Neural cell (in vitro differentiated cells): ENCODE results near the gene NAGA. TPM values are rescaled to one million over a fixed set of nuclear protein-coding genes. Genes with fewer than 3 reads are reported as not detected.

Experiments
- H2AFZ ChIP-seq: fragments of 200-600, 300-800 bp; sonication (generic), shearing (Covaris generic); 2 replicates; pipeline ENCODE4 v1.6.0; 2014; ENCODE audit warnings: low read depth, mild to moderate bottlenecking, antibody characterized with exemption, low read length, moderate library complexity
- H3F3A ChIP-seq: fragments of 200-600 bp; shearing (Covaris generic); 2 replicates; pipeline ENCODE4 v1.6.1; 2016; ENCODE audit warnings: mild to moderate bottlenecking, moderate library complexity, mixed read lengths, antibody characterized with exemption, low read length; ENCODE audit not compliant: insufficient read depth, poor library complexity, severe bottlenecking
- H3K27ac ChIP-seq: fragments of 200-600, 300-800 bp; sonication (generic), shearing (Covaris generic); 2 replicates; pipeline ENCODE4 v1.5.1; 2014; ENCODE audit warnings: mild to moderate bottlenecking, low read length, moderate library complexity
- H3K27me3 ChIP-seq: fragments of 300-800, 200-600 bp; sonication (generic), shearing (Covaris generic); 2 replicates; pipeline ENCODE4 v1.6.0; 2014; ENCODE audit warnings: mild to moderate bottlenecking, low read depth, low read length, moderate library complexity; ENCODE audit not compliant: insufficient read depth
- H3K36me3 ChIP-seq: fragments of 300-800, 200-600 bp; sonication (generic), shearing (Covaris generic); 2 replicates; pipeline ENCODE4 v1.5.1; 2014; ENCODE audit warnings: mild to moderate bottlenecking, antibody characterized with exemption, low read length, moderate library complexity; ENCODE audit not compliant: insufficient read depth
- H3K4me2 ChIP-seq: fragments of 300-800, 200-600 bp; sonication (generic), shearing (Covaris generic); 2 replicates; pipeline ENCODE4 v1.6.0; 2014; ENCODE audit warnings: mild to moderate bottlenecking, low read length
- H3K4me3 ChIP-seq: fragments of 300-800, 200-600 bp; sonication (generic), shearing (Covaris generic); 2 replicates; pipeline ENCODE4 v1.5.1; 2014; ENCODE audit warnings: mild to moderate bottlenecking, low read length, moderate library complexity
- H3K79me2 ChIP-seq: fragments of 200-600 bp; shearing (Covaris generic); replicated peaks from 2 replicates; pipeline ENCODE4 v1.6.0; 2014; ENCODE audit warnings: mild to moderate bottlenecking, low read length, moderate library complexity; ENCODE audit not compliant: insufficient read depth
- H3K9ac ChIP-seq: fragments of 300-800, 200-600 bp; sonication (generic), shearing (Covaris generic); 2 replicates; pipeline ENCODE4 v1.6.1; 2016; ENCODE audit warnings: mild to moderate bottlenecking, low read length, mixed read lengths
- H3K9me2 ChIP-seq: fragments of 200-600 bp; shearing (Covaris generic); 2 replicates; pipeline ENCODE4 v1.6.1; 2016; ENCODE audit warnings: mild to moderate bottlenecking, low read length, mixed read lengths; ENCODE audit not compliant: insufficient read depth
- H3K9me3 ChIP-seq: fragments of 200-600, 300-800 bp; sonication (generic), shearing (Covaris generic); 2 replicates; pipeline ENCODE4 v1.6.1; 2016; ENCODE audit warnings: mild to moderate bottlenecking, mixed run types, low read length, moderate library complexity, mixed read lengths
- H4K20me1 ChIP-seq: fragments of 200-600 bp; shearing (Covaris generic); 2 replicates; pipeline ENCODE4 v1.6.1; 2016; ENCODE audit warnings: mild to moderate bottlenecking, mixed run types; ENCODE audit not compliant: insufficient read depth
- CTCF ChIP-seq: fragments of 450-650 bp; IDR thresholded peaks from 2 replicates; pipeline ENCODE4 v1.5.1; 2014; ENCODE audit warnings: antibody characterized with exemption, mild to moderate bottlenecking, moderate library complexity; ENCODE audit not compliant: poor library complexity, severe bottlenecking
- EP300 ChIP-seq: fragments of 450-650 bp; conservative IDR thresholded peaks from 2 replicates; pipeline ENCODE4 v1.6.1; 2014; ENCODE audit warnings: antibody characterized with exemption, mild to moderate bottlenecking, moderate library complexity; ENCODE audit not compliant: poor library complexity, severe bottlenecking
- EZH2 ChIP-seq: fragments of 200-600, 300-800 bp; shearing (Covaris generic), sonication (generic); IDR thresholded peaks from 2 replicates; pipeline ENCODE4 v1.6.1; 2014; ENCODE audit warnings: antibody characterized with exemption, low read length, borderline replicate concordance, mild to moderate bottlenecking; ENCODE audit not compliant: insufficient read depth, poor library complexity, severe bottlenecking
- MXI1 ChIP-seq: fragments of 450-650 bp; conservative IDR thresholded peaks from 2 replicates; pipeline ENCODE4 v1.6.1; 2014; ENCODE audit warnings: antibody characterized with exemption, mild to moderate bottlenecking; ENCODE audit not compliant: poor library complexity, severe bottlenecking
- POLR2AphosphoS5 ChIP-seq: IDR thresholded peaks from 2 replicates; pipeline ENCODE4 v1.6.1; 2012
- RAD21 ChIP-seq: fragments of 450-650 bp; conservative IDR thresholded peaks from 2 replicates; pipeline ENCODE4 v1.6.1; 2014; ENCODE audit warnings: antibody characterized with exemption, mild to moderate bottlenecking, moderate library complexity
- REST ChIP-seq: IDR thresholded peaks from 2 replicates; pipeline ENCODE4 v1.6.1; 2012; ENCODE audit warnings: borderline replicate concordance
- SMC3 ChIP-seq: fragments of 450-650 bp; conservative IDR thresholded peaks from 2 replicates; pipeline ENCODE4 v1.6.1; 2014; ENCODE audit warnings: antibody characterized with exemption, mild to moderate bottlenecking, moderate library complexity; ENCODE audit not compliant: poor library complexity
- TAF1 ChIP-seq: IDR thresholded peaks from 2 replicates; pipeline ENCODE4 v1.6.1; 2012; ENCODE audit warnings: low read depth
- polyA plus RNA-seq: library from polyadenylated mRNA; depleted of rRNA; stranded (reverse); fragments of >200 nt; gene quantifications from 2 replicates; pipeline ENCODE4 v1.2.3, GENCODE V29; 2014

Gene NAGA
- polyA plus RNA-seq, 1 donor from 2014 or later: 8.8 TPM

- no peaks in the 10 kb centered on the region for H3K79me2 ChIP-seq
- H3K27me3 ChIP-seq: no peaks in the 10 kb centered on the region
Observed at GRCh38 chr22:42050641-42051180, 19.9 kb downstream of the NAGA start.

GRCh38 chr22:42041784-42042183 is 28.8 kb downstream of the NAGA start:
- no peaks in the 10 kb centered on the region for H3K9me3 ChIP-seq
- H3K9me2 ChIP-seq: no peaks in the 10 kb centered on the region
- no peak overlapping the region for H3K4me3 ChIP-seq
- TF ChIP-seq SMC3 (no peak), RAD21 (no peak), EZH2 (no peak), MXI1 (no peak), REST (no peak), TAF1 (no peak)

More at GRCh38 chr22:42050641-42051180, 19.9 kb downstream of the NAGA start:
- Histone ChIP-seq H3K9ac (no peak overlapping the region), H3K4me3 (no peak overlapping the region), H3K9me3 (no peaks in the 10 kb centered on the region), H2AFZ (no peak overlapping the region), H3K4me2 (no peak overlapping the region), H3K27ac (no peak overlapping the region), H3K36me3 (no peaks in the 10 kb centered on the region), H3K9me2 (no peaks in the 10 kb centered on the region), H4K20me1 (no peaks in the 10 kb centered on the region), H3F3A (no peaks in the 10 kb centered on the region)
- TF ChIP-seq REST: no peak
- TF ChIP-seq RAD21: no peak
- TF ChIP-seq CTCF: no peak
- TF ChIP-seq EZH2: no peak
- no peak for TF ChIP-seq EP300
- TF ChIP-seq POLR2AphosphoS5: no peak
- TF ChIP-seq SMC3: no peak
- TF ChIP-seq MXI1: no peak
- TF ChIP-seq TAF1: no peak

More at GRCh38 chr22:42041784-42042183, 28.8 kb downstream of the NAGA start:
- Histone ChIP-seq H3K79me2 (no peaks in the 10 kb centered on the region), H2AFZ (no peak overlapping the region), H3K27me3 (no peaks in the 10 kb centered on the region), H3K4me2 (no peak overlapping the region), H3F3A (no peaks in the 10 kb centered on the region), H3K9ac (no peak overlapping the region), H3K27ac (no peak overlapping the region), H4K20me1 (no peaks in the 10 kb centered on the region), H3K36me3 (no peaks in the 10 kb centered on the region)
